ENCODE measurements around the gene SBSN.

DNA sequence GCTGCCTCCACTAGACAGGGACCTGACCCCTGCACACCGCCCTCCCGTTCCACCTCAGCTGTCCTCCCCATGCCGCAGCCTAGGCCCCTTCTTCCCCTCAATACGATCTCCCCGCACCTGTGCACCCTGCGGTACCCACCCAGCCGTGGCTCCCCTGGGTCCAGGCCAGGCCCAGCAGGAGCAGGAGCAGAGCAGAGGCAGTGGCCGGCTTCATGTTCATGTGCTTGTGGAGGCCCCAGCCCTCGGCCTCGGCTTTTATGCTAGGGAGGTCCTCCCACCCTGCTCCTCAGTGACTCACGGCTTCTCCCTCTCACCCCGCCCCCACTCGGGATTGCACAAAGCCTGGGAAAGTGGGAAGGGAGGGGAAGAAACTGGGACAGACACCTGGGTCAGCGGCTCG is 26.4 kb downstream of the SBSN start:
- TF ChIP-seq GATA2 (IDR thresholded peaks at IDR 0.05; ENCODE audit: low read depth, low read length), result no peak
- TF ChIP-seq GATA3 (IDR thresholded peaks at IDR 0.05; ENCODE audit: low read depth, low read length), result no peak
